Putamen (tissue), 1 donor: ENCODE data around the gene TMEM266.

ENCODE experiments used
- DNase-seq: peaks from one replicate; pipeline ENCODE4 v3.0.0-alpha.2; 2016; ENCODE audit warnings: low spot score

TMEM266 gene

DNA sequence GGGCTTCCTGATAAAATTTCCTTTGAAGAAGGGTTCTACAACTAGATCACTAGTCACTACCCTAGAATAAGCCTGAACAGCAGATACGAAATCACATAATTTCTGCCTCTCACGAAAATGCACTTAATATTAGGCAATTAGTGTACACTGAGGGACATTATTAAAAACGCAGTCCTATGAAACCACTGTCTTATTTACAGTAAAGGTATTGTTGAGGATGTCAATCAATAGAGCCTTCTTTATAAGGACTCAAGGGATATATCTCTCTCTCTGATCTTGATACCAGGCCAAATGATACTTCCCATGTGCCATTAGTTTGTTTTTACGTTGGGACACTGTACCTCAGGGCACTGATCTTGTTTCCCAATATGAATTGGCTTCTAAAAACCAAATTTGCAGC, 191.9 kb downstream of the TMEM266 start:
- no peak for DNase-seq

DNA sequence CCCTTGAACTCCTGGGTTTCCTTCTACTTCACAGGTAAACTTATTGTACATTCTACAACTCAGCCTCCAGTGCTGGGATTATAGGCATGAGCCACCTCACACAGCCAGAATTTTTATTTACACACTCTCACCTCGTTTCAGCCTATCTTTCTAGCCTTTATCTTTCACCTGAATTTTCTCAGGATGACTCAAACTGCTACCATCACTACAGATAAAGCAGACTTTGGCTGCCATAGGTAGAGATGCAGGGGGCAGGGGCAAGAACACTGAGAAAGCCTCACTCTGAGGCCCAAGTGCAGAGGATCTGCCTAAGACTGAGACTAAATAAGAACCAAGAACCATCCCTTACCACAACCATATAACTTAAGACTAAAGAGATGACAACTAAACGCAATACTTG, 192.5 kb downstream of the TMEM266 start:
- DNase-seq: no peak

DNA sequence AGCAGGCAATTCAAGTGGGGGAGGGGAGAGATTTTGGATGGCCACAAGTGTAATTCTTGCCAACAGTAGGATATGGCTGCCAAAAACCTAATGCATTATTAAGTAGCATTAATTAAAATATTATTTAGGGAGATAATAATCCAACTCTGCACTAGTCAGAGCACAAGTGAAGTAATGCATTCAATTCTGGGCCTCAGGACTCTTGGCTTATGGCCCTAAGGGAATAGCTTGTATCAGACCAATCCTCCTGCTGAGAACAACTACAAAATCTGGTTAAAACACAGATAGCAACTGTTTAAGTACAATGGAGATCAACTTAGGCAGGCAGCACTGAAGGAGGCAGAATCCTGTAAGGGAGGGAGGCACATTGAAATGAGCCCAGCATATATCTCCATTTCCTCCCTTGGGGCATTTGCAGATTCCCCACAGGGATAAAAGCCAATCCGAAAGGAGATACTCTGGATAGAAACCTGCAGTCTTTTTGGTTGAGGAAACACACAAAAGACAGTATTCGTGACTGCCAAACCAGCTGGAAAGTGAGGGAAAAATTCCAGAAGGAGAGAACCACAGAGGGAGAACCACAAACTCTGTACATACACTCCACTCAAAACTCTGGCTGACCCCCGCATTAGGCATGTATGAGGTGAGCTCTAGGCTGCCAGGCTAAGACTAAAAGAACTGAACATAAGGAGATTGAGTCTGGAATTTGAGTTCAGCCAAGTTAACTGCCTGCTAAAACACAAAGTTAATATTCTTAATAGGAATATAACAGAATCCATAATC, 194.1 kb downstream of the TMEM266 start:
- no peak for DNase-seq
